ENCODE results near the gene GTF3C1.

Gene GTF3C1

GRCh38 chr16:27492588-27492979 lies 57.1 kb downstream of the GTF3C1 start:
- TF ChIP-seq, protein P1, sequence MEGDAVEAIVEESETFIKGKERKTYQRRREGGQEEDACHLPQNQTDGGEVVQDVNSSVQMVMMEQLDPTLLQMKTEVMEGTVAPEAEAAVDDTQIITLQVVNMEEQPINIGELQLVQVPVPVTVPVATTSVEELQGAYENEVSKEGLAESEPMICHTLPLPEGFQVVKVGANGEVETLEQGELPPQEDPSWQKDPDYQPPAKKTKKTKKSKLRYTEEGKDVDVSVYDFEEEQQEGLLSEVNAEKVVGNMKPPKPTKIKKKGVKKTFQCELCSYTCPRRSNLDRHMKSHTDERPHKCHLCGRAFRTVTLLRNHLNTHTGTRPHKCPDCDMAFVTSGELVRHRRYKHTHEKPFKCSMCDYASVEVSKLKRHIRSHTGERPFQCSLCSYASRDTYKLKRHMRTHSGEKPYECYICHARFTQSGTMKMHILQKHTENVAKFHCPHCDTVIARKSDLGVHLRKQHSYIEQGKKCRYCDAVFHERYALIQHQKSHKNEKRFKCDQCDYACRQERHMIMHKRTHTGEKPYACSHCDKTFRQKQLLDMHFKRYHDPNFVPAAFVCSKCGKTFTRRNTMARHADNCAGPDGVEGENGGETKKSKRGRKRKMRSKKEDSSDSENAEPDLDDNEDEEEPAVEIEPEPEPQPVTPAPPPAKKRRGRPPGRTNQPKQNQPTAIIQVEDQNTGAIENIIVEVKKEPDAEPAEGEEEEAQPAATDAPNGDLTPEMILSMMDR (IDR thresholded peaks at IDR 0.05; ENCODE audit: low read depth, low read length, missing control alignments), result no peak
- H3K4me3 ChIP-seq (replicated peaks; ENCODE audit: low read depth, low read length), result no peak overlapping the region
- no peak for DNase-seq (ENCODE audit: extremely low read depth, low read depth)

- DNase-seq (ENCODE audit: extremely low read depth, low read depth), result no peak
- TF ChIP-seq, protein P1 (IDR thresholded peaks at IDR 0.05; ENCODE audit: low read depth, low read length, missing control alignments), result no peak
- H3K4me3 ChIP-seq (replicated peaks; ENCODE audit: low read depth, low read length), result no peak overlapping the region
Measured at GRCh38 chr16:27491894-27492587, 57.7 kb downstream of the GTF3C1 start.

DNA sequence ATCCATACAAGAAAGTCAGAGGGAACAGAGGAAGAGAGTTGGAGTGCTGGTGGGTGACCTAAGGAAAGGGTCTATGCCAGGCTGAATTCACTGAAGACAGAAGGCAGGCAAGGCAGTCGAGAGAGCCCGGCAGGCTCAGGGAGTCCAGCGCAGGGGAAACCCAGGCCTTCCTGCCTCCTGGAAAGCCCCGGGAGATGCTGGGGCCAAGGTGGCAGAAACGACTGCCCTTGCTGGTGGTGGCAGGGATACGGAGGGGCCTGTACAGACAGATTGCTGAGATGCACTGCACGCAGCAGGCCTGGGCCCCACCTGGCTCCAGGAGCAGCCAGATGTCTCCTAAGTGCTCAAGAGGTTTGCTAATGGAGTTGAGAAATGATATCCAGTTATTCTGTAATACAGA lies 59.8 kb downstream of the GTF3C1 start:
- TF ChIP-seq, protein P1 (IDR thresholded peaks at IDR 0.05; ENCODE audit: low read depth, low read length, missing control alignments), result no peak
- DNase-seq (ENCODE audit: extremely low read depth, low read depth), result no peak
- no peak overlapping the region for H3K4me3 ChIP-seq (replicated peaks; ENCODE audit: low read depth, low read length)

- DNase-seq (ENCODE audit: extremely low read depth, low read depth), result no peak
- no peak overlapping the region for H3K4me3 ChIP-seq (replicated peaks; ENCODE audit: low read depth, low read length)
- TF ChIP-seq, protein P1 (IDR thresholded peaks at IDR 0.05; ENCODE audit: low read depth, low read length, missing control alignments), result no peak
Measured at GRCh38 chr16:27489421-27489820, 60.3 kb downstream of the GTF3C1 start.

DNA sequence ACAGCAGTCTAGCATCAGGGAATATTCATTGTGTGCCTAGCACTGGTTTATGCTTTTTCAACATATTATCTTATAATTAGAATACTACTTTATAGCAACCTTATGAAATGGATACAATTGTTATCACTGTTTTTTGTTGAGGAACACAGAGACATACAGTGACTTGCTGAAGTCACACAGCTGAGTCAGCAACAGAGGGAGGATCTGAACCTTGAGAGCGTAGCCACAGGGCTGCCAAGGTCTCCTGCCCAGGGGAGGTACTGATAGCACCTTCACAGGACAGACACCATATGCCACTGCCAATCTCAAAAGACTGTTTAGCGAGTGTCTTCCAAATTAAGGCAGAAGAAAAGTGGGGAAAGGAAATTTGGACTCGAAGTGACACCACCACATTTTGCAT lies 63.0 kb downstream of the GTF3C1 start:
- DNase-seq (ENCODE audit: extremely low read depth, low read depth), result no peak
- TF ChIP-seq, protein P1 (IDR thresholded peaks at IDR 0.05; ENCODE audit: low read depth, low read length, missing control alignments), result no peak
- no peak overlapping the region for H3K4me3 ChIP-seq (replicated peaks; ENCODE audit: low read depth, low read length)

GRCh38 chr16:27486344-27486743 lies 63.4 kb downstream of the GTF3C1 start:
- no peak overlapping the region for H3K4me3 ChIP-seq (replicated peaks; ENCODE audit: low read depth, low read length)
- DNase-seq (ENCODE audit: extremely low read depth, low read depth), result no peak
- TF ChIP-seq, protein P1 (IDR thresholded peaks at IDR 0.05; ENCODE audit: low read depth, low read length, missing control alignments), result no peak

DNA sequence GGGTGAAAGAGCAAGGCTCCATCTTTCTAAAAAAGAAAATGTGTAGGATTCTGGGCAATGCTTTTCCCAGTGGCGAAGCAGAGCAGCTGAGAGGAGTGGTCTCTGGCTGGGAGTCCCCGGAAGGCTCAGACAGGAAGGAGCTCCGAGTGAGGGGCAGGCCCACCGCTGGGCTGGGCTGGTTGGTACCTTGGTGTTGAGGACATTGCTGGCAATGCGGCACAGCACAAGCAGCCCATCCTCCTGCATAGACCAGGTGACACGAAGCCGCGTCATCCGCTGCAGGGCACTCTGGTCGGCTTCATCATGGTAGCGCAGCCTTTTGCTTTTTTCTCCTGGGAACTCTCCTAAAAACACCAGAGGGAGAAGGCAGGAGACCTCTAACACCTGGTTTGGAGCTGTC lies 63.9 kb downstream of the GTF3C1 start:
- no peak overlapping the region for H3K4me3 ChIP-seq (replicated peaks; ENCODE audit: low read depth, low read length)
- no peak for DNase-seq (ENCODE audit: extremely low read depth, low read depth)
- TF ChIP-seq, protein P1 (IDR thresholded peaks at IDR 0.05; ENCODE audit: low read depth, low read length, missing control alignments), result no peak

Data from HFF-Myc (cell line).